K562 (cell line): ENCODE measurements around the gene RPLP2. TPM values are rescaled to one million over a fixed set of nuclear protein-coding genes. Genes with fewer than 3 reads are reported as not detected.

ENCODE experiments used
- ADNP ChIP-seq: fragments of 200-800 bp; sonication (Bioruptor generic); IDR thresholded peaks from 2 replicates; pipeline ENCODE4 v1.6.1; 2016; ENCODE audit warnings: missing genetic modification characterization, missing compliant biosample characterization
- BACH1 ChIP-seq: fragments of 200-800 bp; sonication (Bioruptor generic); IDR thresholded peaks from 2 replicates; pipeline ENCODE4 v1.6.1; 2016; ENCODE audit warnings: missing genetic modification characterization, missing compliant biosample characterization
- BRCA1 ChIP-seq, 2 experiments: fragments of 450-650 bp in 1 of 2; sonication (generic) in 1 of 2; formaldehyde crosslinking in 1 of 2; IDR thresholded peaks; 2 replicates each; pipeline versions ENCODE4 v1.5.0 to v1.6.1; 2017 to 2020; ENCODE audit warnings: mild to moderate bottlenecking in 1 of 2, missing genetic modification reagents in 1 of 2
- CBX5 ChIP-seq: IDR thresholded peaks from 2 replicates; pipeline ENCODE4 v1.6.1; 2014; ENCODE audit warnings: low read depth, borderline replicate concordance
- CHD4 ChIP-seq: fragments of 200-600 bp; sonication (generic); IDR thresholded peaks from 3 replicates; pipeline ENCODE4 v1.6.1; 2012; ENCODE audit warnings: low read depth, mild to moderate bottlenecking, mixed read lengths, low read length, inconsistent platforms; ENCODE audit not compliant: insufficient read depth, insufficient replicate concordance, poor library complexity, severe bottlenecking
- ETV5 ChIP-seq: sonication (generic); formaldehyde crosslinking; IDR thresholded peaks from 2 replicates; pipeline ENCODE4 v1.4.0; 2020; ENCODE audit warnings: low read depth, mild to moderate bottlenecking, missing genetic modification reagents
- GTF3C2 ChIP-seq: IDR thresholded peaks from 3 replicates; pipeline ENCODE4 v1.6.1; 2011; ENCODE audit warnings: borderline replicate concordance, mild to moderate bottlenecking, moderate library complexity; ENCODE audit not compliant: insufficient read length; ENCODE audit errors: extremely low read depth
- KDM4B ChIP-seq, 2 experiments: fragments of 450-650 bp in 1 of 2; sonication (generic) in 1 of 2; IDR thresholded peaks; 2 replicates each; pipeline ENCODE4 v1.6.1; 2016 to 2017; ENCODE audit warnings: borderline replicate concordance in 2 of 2, antibody characterized with exemption in 1 of 2, low read depth in 1 of 2, mild to moderate bottlenecking in 1 of 2
- MAZ ChIP-seq, 2 experiments: fragments of 450-650 bp in 1 of 2; sonication (generic) in 1 of 2; formaldehyde crosslinking; IDR thresholded peaks in 1 of 2; conservative IDR thresholded peaks in 1 of 2; 2 replicates each; pipeline versions ENCODE4 v1.4.0 to v1.5.0; 2020; ENCODE audit warnings: mild to moderate bottlenecking in 1 of 2, missing genetic modification reagents in 1 of 2
- MECOM ChIP-seq: fragments of 250-450 bp; sonication (Bioruptor Pico); IDR thresholded peaks from 2 replicates; pipeline ENCODE4 v1.8.0; 2022; ENCODE audit warnings: inconsistent platforms
- PREB ChIP-seq: sonication (generic); formaldehyde crosslinking; IDR thresholded peaks from 2 replicates; pipeline ENCODE4 v1.8.1; 2023; ENCODE audit warnings: mild to moderate bottlenecking, missing genetic modification reagents
- RNF2 ChIP-seq: sonication (generic); IDR thresholded peaks from 2 replicates; pipeline ENCODE4 v1.6.1; 2016
- TCF7L2 ChIP-seq: fragments of 150-350 bp; IDR thresholded peaks from 2 replicates; pipeline ENCODE4 v1.6.1; 2016; ENCODE audit warnings: low read depth, mild to moderate bottlenecking, low read length, moderate library complexity
- THAP7 ChIP-seq: fragments of 250-450 bp; sonication (Bioruptor Pico); IDR thresholded peaks from 2 replicates; pipeline ENCODE4 v1.5.0; 2021
- ZNF449 ChIP-seq: fragments of 250-450 bp; sonication (Bioruptor Pico); IDR thresholded peaks from 2 replicates; pipeline ENCODE4 v1.8.0; 2022; ENCODE audit warnings: moderate library complexity, mild to moderate bottlenecking, inconsistent platforms
- ZNF639 ChIP-seq, 2 experiments: fragments of 200-800 bp in 1 of 2; sonication (Bioruptor generic) in 1 of 2; sonication (generic) in 1 of 2; formaldehyde crosslinking in 1 of 2; IDR thresholded peaks in 1 of 2; conservative IDR thresholded peaks in 1 of 2; 2 replicates each; pipeline versions ENCODE4 v1.5.0 to v1.6.1; 2016 to 2020; ENCODE audit warnings: missing compliant biosample characterization in 1 of 2, missing genetic modification characterization in 1 of 2, missing genetic modification reagents in 1 of 2
- ZNF79 ChIP-seq: fragments of 250-450 bp; sonication (Bioruptor Pico); IDR thresholded peaks from 2 replicates; pipeline ENCODE4 v1.4.0; 2020; ENCODE audit warnings: low read depth, mild to moderate bottlenecking, moderate library complexity
- ZNF830 ChIP-seq: fragments of 250-450 bp; sonication (Bioruptor Pico); IDR thresholded peaks from 2 replicates; pipeline ENCODE4 v1.5.0; 2021; ENCODE audit warnings: mild to moderate bottlenecking
- ZZZ3 ChIP-seq: fragments of 450-650 bp; IDR thresholded peaks from 2 replicates; pipeline ENCODE4 v1.6.1; 2016; ENCODE audit warnings: antibody characterized with exemption, mild to moderate bottlenecking, moderate library complexity
- polyA plus RNA-seq, 8 experiments: library from polyadenylated mRNA; depleted of rRNA in 4 of 8; stranded (reverse) in 5 of 8; unstranded in 3 of 8; fragments of >200 nt; fragmentation: Nextera tagmentation in 2 of 8; fragmentation: Illumina TruSeq in 1 of 8; extraction: Ambion mirVana in 2 of 8; extraction: Trizol in 1 of 8; gene quantifications; 2 replicates each; pipeline versions ENCODE4 v1.2.1 to v1.2.3, GENCODE V29; 2011 to 2014; ENCODE audit warnings: inconsistent platforms in 1 of 8, missing spikeins in 1 of 8
- total RNA-seq, 7 experiments: library from RNA; depleted of rRNA in 6 of 7; stranded (reverse); fragments of >200 nt in 6 of 7; fragmentation: Illumina TruSeq in 2 of 7; extraction: Trizol in 2 of 7; gene quantifications; 2 replicates each; pipeline versions ENCODE4 v1.2.1 to v1.2.3, GENCODE V29; 2011 to 2021; ENCODE audit warnings: low replicate concordance in 1 of 7

RPLP2 gene
- total and polyA plus RNA-seq, 9 of the 15 experiments (the other 6 are each of a cell fraction or from before 2014, with no cell fraction given): 528 to 3,807 (median 1,633) TPM

- peak in 1 of 2 experiments; percentile 86; a peak in 2 of 4 replicates for TF ChIP-seq ZNF639 (CRISPR knock-in tag; conservative IDR thresholded peaks at IDR 0.05 in 1 of 2, IDR thresholded peaks at IDR 0.05 in 1 of 2)
- no peak for TF ChIP-seq CHD4
- no peak for TF ChIP-seq THAP7
- peak; percentile 91 to 98 for TF ChIP-seq MAZ (CRISPR knock-in tag; conservative IDR thresholded peaks at IDR 0.05 in 1 of 2, IDR thresholded peaks at IDR 0.05 in 1 of 2)
- TF ChIP-seq BRCA1 (IDR thresholded peaks at IDR 0.05): no peak
- no peak for TF ChIP-seq BRCA1 (CRISPR knock-in tag; IDR thresholded peaks at IDR 0.05)
- TF ChIP-seq TCF7L2: no peak
- TF ChIP-seq ZNF449 (CRISPR knock-in tag): no peak
- no peak for TF ChIP-seq ADNP (tag)
- no peak for TF ChIP-seq BACH1 (tag)
- TF ChIP-seq PREB: no peak
- no peak for TF ChIP-seq CBX5
- TF ChIP-seq MECOM (CRISPR knock-in tag): no peak
- no peak for TF ChIP-seq ZNF830
- TF ChIP-seq RNF2: no peak
- no peak for TF ChIP-seq GTF3C2
- TF ChIP-seq ZNF79 (CRISPR knock-in tag): no peak
- no peak; a peak in 1 of 4 replicates for TF ChIP-seq KDM4B (IDR thresholded peaks at IDR 0.05; ENCODE audit: borderline replicate concordance in 2 of 2, low read depth in 1 of 2)
- no peak; the same call in 1 of the 2 replicates for TF ChIP-seq ZZZ3
- peak; percentile 94 for TF ChIP-seq ETV5 (CRISPR knock-in tag)
Observed at GRCh38 chr11:809287-810039, at the start of gene RPLP2 (continued).
